Spleen (tissue), 11 donors: Measurements from ENCODE around the gene MBNL3. TPM values are rescaled to one million over a fixed set of nuclear protein-coding genes. Genes with fewer than 3 reads are reported as not detected.

ENCODE experiments used
- DNase-seq: peaks from one replicate; pipeline ENCODE4 v3.0.0-alpha.2; 2020
- H3K27ac ChIP-seq, 8 donors: fragments of 200-600 bp; sonication (generic) in 7 of 8; 1 replicate in 4 of 8; 2 replicates in 4 of 8; pipeline versions ENCODE4 v1.5.0 to v1.8.0; 2016 to 2021; ENCODE audit warnings: inconsistent platforms in 4 of 8, mild to moderate bottlenecking in 4 of 8, moderate library complexity in 1 of 8
- H3K27me3 ChIP-seq, 7 donors: fragments of 200-600 bp; sonication (generic) in 6 of 7; replicated peaks in 1 of 7; 1 replicate in 4 of 7; 2 replicates in 3 of 7; pipeline versions ENCODE4 v1.5.0 to v1.8.0; 2016 to 2021; ENCODE audit warnings: inconsistent platforms in 3 of 7, mild to moderate bottlenecking in 1 of 7
- H3K36me3 ChIP-seq, 6 donors: fragments of 200-600 bp; sonication (generic) in 5 of 6; 1 replicate in 4 of 6; 2 replicates in 2 of 6; pipeline versions ENCODE4 v1.5.0 to v1.8.0; 2016 to 2021; ENCODE audit warnings: inconsistent platforms in 2 of 6
- H3K4me1 ChIP-seq, 6 donors: fragments of 200-600 bp; sonication (generic) in 5 of 6; 1 replicate in 3 of 6; 2 replicates in 3 of 6; pipeline versions ENCODE4 v1.5.0 to v1.8.0; 2016 to 2021; ENCODE audit warnings: inconsistent platforms in 3 of 6
- H3K4me3 ChIP-seq, 8 donors: fragments of 200-600 bp; sonication (generic) in 7 of 8; 1 replicate in 4 of 8; 2 replicates in 4 of 8; pipeline versions ENCODE4 v1.5.0 to v1.8.0; 2016 to 2021; ENCODE audit warnings: inconsistent platforms in 4 of 8, mild to moderate bottlenecking in 4 of 8, moderate library complexity in 2 of 8
- H3K9me3 ChIP-seq, 8 donors: fragments of 200-600 bp; sonication (generic) in 7 of 8; 1 replicate in 4 of 8; 2 replicates in 4 of 8; pipeline versions ENCODE4 v1.5.0 to v1.8.0; 2016 to 2021; ENCODE audit warnings: inconsistent platforms in 4 of 8
- CTCF ChIP-seq, 11 experiments: fragments of 200-600 bp in 7 of 11; fragments of 450-650 bp in 4 of 11; sonication (generic) in 4 of 11; IDR thresholded peaks in 8 of 11; conservative IDR thresholded peaks in 3 of 11; 1 replicate in 7 of 11; 2 replicates in 4 of 11; pipeline versions ENCODE4 v1.4.0 to v1.8.0; 2016 to 2021; ENCODE audit warnings: antibody characterized with exemption in 11 of 11, inconsistent platforms in 4 of 11, mild to moderate bottlenecking in 1 of 11
- POLR2A ChIP-seq, 3 donors: fragments of 450-650 bp; IDR thresholded peaks; one replicate each; pipeline ENCODE4 v1.5.1; 2017; ENCODE audit warnings: antibody characterized with exemption in 3 of 3, mild to moderate bottlenecking in 1 of 3
- POLR2AphosphoS5 ChIP-seq, 3 donors: sonication (generic); formaldehyde crosslinking; IDR thresholded peaks; one replicate each; pipeline ENCODE4 v1.5.1; 2017; ENCODE audit warnings: antibody characterized with exemption in 3 of 3
- whole genome bisulfite sequencing, 5 donors: extraction: QIAGEN DNeasy Blood & Tissue Kit in 3 of 5; methylation state at CpG; one replicate each; pipeline versions ENCODE4 v1.1.5 to v1.1.7; 2013 to 2018; 5-methylcytosine and 5-hydroxymethylcytosine counted together
- intact Hi-C: fragments of 100-400 bp; cut with DNase I; formaldehyde crosslinking; loops from one replicate; pipeline ENCODE4 v1.15.0; 2023; ENCODE audit warnings: low total_unique reads
- polyA plus RNA-seq, 3 donors: library from polyadenylated mRNA; stranded (reverse); fragments of 200-250 nt; gene quantifications; one replicate each; pipeline ENCODE4 v1.2.1, GENCODE V29; 2013
- total RNA-seq, 7 donors: library from RNA; depleted of rRNA in 3 of 7; stranded (reverse); fragments of >200 nt in 3 of 7; fragmentation: NEBNext Ultra II Directional in 4 of 7; extraction: Animal tissue kit (Norgen Biotek cat#: 25700) in 4 of 7; gene quantifications; one replicate each; pipeline versions ENCODE4 v1.1.0 to v1.2.1, GENCODE V29; 2016 to 2021
- donor health status: healthy with polysubstance abuse.
- donor health status: DM: no; HTN: no; CAD: no; lungs with moderate emphysema.
- donor health status: DM: no; HTN: no; CAD: no.
- donor health status: Bipolar disorder and iron deficiency.
- donor health status: healthy.
- donor health status: DM: no; HTN: no; CAD: no.
- donor health status: DM: yes; HTN: yes; CAD: no.

The MBNL3 gene
- total and polyA plus RNA-seq, 10 donors = 5.0 to 67.2 (median 37.6) TPM

- 74 to 98% (median 79%) methylated on average over 3 of the region's 3 CpGs for WGBS, 5 donors
Measured at GRCh38 chrX:132467989-132468388, 20.8 kb downstream of the MBNL3 start.

DNA sequence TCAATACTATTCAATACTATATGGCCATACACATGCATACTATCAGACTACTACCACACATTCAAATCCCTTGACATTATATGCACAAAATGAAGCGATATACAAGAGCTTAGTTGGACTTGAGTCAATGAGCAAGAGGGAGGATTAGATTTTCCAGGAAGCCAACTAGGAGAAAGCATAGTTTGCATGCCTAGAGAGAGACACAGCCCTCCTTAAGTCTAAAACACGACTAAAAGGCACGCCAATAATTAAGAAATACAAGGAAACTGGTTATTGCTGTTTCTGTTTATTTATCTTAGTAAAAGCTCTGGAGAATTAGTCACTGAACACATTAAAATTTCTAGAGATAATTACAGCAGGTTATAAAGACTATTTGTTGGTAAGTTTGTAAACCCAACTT lies 21.8 kb downstream of the MBNL3 start:
- peaks cover 0 to 7% (median 0%) of the 10 kb centered on the region in 8 donors for H3K9me3 ChIP-seq
- H3K27ac ChIP-seq = no peak overlapping the region
- no peak for DNase-seq
- H3K27me3 ChIP-seq = no peaks in the 10 kb centered on the region
- intact Hi-C loops = no loop called here
- no peak overlapping the region for H3K4me3 ChIP-seq
- H3K4me1 ChIP-seq = no peaks in the 10 kb centered on the region
- TF ChIP-seq POLR2AphosphoS5 (IDR thresholded peaks at IDR 0.05) = no peak
- TF ChIP-seq CTCF (IDR thresholded peaks at IDR 0.05 in 8 of 11, conservative IDR thresholded peaks at IDR 0.05 in 3 of 11) = no peak
- TF ChIP-seq POLR2A (IDR thresholded peaks at IDR 0.05) = no peak
- WGBS, 5 donors = 58 to 90% (median 81%) methylated on average over 3 of the region's 3 CpGs
- no peaks in the 10 kb centered on the region for H3K36me3 ChIP-seq

More at GRCh38 chrX:132467989-132468388, 20.8 kb downstream of the MBNL3 start:
- Histone ChIP-seq H3K27ac (no peak overlapping the region), H3K4me3 (no peak overlapping the region), H3K9me3 (peaks cover 0 to 7% (median 0%) of the 10 kb centered on the region in 8 donors), H3K27me3 (peaks cover 0 to 4% (median 0%) of the 10 kb centered on the region in 7 donors), H3K4me1 (no peaks in the 10 kb centered on the region), H3K36me3 (no peaks in the 10 kb centered on the region)
- no peak for DNase-seq
- TF ChIP-seq CTCF (IDR thresholded peaks at IDR 0.05 in 8 of 11, conservative IDR thresholded peaks at IDR 0.05 in 3 of 11) = no peak
- TF ChIP-seq POLR2A (IDR thresholded peaks at IDR 0.05) = no peak
- TF ChIP-seq POLR2AphosphoS5 (IDR thresholded peaks at IDR 0.05) = no peak
- intact Hi-C loops = no loop called here

DNA sequence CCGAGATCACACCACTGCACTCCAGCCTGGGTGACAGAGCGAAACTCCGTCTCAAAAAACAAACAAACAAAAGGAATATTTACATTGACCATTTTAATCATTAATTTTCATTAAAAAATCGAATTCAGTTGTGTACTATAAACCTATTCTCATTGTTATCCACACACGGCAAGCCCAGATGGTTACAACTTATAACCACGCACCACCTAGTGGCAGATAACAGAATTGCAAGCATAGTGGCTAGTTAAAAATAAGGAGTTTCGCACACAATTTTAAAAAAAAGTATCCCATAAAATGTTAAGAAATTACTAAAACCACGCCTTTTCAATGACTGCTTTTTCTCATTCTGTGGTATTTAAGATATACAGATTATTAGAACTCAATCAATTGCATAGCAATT lies 25.4 kb downstream of the MBNL3 start:
- Histone ChIP-seq H3K9me3 (peaks cover 0 to 7% (median 0%) of the 10 kb centered on the region in 8 donors), H3K36me3 (no peaks in the 10 kb centered on the region), H3K4me1 (no peaks in the 10 kb centered on the region), H3K4me3 (no peak overlapping the region), H3K27ac (no peak overlapping the region), H3K27me3 (no peaks in the 10 kb centered on the region)
- intact Hi-C loops = no loop called here
- TF ChIP-seq POLR2AphosphoS5 (IDR thresholded peaks at IDR 0.05) (no peak), POLR2A (IDR thresholded peaks at IDR 0.05) (no peak), CTCF (IDR thresholded peaks at IDR 0.05 in 8 of 11, conservative IDR thresholded peaks at IDR 0.05 in 3 of 11) (peak in 10 of 11 experiments; percentile 25 to 55 (median 48))
- WGBS, 5 donors = 57 to 81% (median 75%) methylated on average over 8 of the region's 8 CpGs
- DNase-seq = no peak

- Histone ChIP-seq H3K9me3 (peaks cover 0 to 7% (median 0%) of the 10 kb centered on the region in 8 donors), H3K27me3 (no peaks in the 10 kb centered on the region), H3K4me1 (no peaks in the 10 kb centered on the region), H3K27ac (no peak overlapping the region), H3K4me3 (no peak overlapping the region), H3K36me3 (no peaks in the 10 kb centered on the region)
- DNase-seq = no peak
- no peak for TF ChIP-seq POLR2A (IDR thresholded peaks at IDR 0.05)
- TF ChIP-seq CTCF (IDR thresholded peaks at IDR 0.05 in 8 of 11, conservative IDR thresholded peaks at IDR 0.05 in 3 of 11) = no peak
- TF ChIP-seq POLR2AphosphoS5 (IDR thresholded peaks at IDR 0.05) = no peak
- intact Hi-C loops = no loop called here
Measured at GRCh38 chrX:132461886-132462285, 27.0 kb downstream of the MBNL3 start.
